Osteocyte (in vitro differentiated cells): ENCODE results near the gene KATNBL1. TPM values are rescaled to one million over a fixed set of nuclear protein-coding genes. Genes with fewer than 3 reads are reported as not detected.
A peak's percentile ranks its signal among the peaks of the same experiment; 100 is the strongest.

ENCODE experiments used
- DNase-seq: peaks from one replicate; pipeline ENCODE4 v3.0.0; 2021; ENCODE audit warnings: mixed read lengths; ENCODE audit not compliant: unreplicated experiment; ENCODE audit errors: extremely low spot score
- H3K27ac Mint-ChIP-seq: one replicate; pipeline ENCODE4 v1.8.0; 2021; ENCODE audit warnings: mild to moderate bottlenecking, mixed read lengths; ENCODE audit not compliant: unreplicated experiment
- H3K27me3 Mint-ChIP-seq: one replicate; pipeline ENCODE4 v1.8.0; 2021; ENCODE audit warnings: mixed read lengths; ENCODE audit not compliant: unreplicated experiment
- H3K36me3 Mint-ChIP-seq: one replicate; pipeline ENCODE4 v1.8.0; 2021; ENCODE audit warnings: mixed read lengths; ENCODE audit not compliant: unreplicated experiment
- H3K4me1 Mint-ChIP-seq: one replicate; pipeline ENCODE4 v1.8.0; 2021; ENCODE audit warnings: mixed read lengths; ENCODE audit not compliant: unreplicated experiment
- H3K4me3 Mint-ChIP-seq: one replicate; pipeline ENCODE4 v1.8.0; 2021; ENCODE audit warnings: mild to moderate bottlenecking, moderate library complexity, mixed read lengths; ENCODE audit not compliant: unreplicated experiment
- H3K9me3 Mint-ChIP-seq: one replicate; pipeline ENCODE4 v1.8.0; 2021; ENCODE audit warnings: mixed read lengths; ENCODE audit not compliant: unreplicated experiment
- total RNA-seq: library from RNA; stranded (reverse); gene quantifications from 2 replicates; pipeline ENCODE4 v1.2.1, GENCODE V29; 2021
- TF ChIP-seq, protein P1 (sequence below): fragments of 200-600 bp; sonication (generic); IDR thresholded peaks from 2 replicates; pipeline ENCODE4 v1.5.0; 2021; ENCODE audit warnings: antibody characterized with exemption, mild to moderate bottlenecking, moderate library complexity

The KATNBL1 gene
- total RNA-seq, 1 donor from 2014 or later, result 39.1 TPM

DNA sequence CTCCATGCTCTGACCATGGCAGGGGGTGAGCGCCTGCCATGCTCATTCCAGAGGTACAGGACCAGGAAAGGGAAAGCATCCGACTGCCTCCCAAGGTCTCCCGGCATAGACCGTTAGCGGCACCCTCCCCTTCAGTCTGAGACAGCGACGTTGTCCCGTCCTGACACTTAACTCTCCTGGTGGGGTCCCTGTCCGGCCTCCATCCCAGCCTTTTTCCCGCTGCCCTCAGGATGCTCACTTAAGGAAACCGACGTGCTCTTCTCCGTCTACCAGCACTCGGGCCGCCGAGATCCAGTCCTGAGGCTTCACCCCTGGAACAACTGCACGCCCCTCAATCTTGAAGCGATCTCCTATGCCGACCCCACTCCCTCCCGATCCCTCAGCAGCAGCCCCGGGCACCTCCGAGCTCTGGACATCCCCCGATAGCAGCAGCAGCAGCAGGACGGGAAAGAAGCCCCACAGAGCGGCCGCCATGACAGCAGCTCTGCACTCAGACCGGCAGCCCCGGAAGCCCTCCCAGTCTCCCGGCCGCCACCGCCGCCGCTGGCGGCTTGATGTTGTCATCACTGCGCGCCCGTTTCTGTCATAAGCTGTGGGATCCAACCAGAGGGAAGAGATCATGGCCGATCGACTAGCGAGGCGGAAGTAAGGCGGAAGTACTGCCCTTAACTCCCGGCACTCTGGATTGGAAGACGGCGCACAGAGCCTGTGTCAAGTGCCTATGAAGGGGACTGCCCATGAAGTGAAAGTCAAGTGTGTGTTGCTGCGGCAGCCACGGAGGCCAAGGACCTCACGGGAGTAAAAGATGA lies 108.3 kb downstream of the KATNBL1 start, which contains the start of the genes EMC7 and PGBD4:
Gene EMC7, minus strand, starts transcription at position 497 of the 809 bp plus-strand sequence. Its CDS starts 23 bp downstream, at position 474.
Gene PGBD4, plus strand, starts transcription at position 718 of the 809 bp plus-strand sequence. CDS start 449 bp downstream, outside the sequence.
- Mint-ChIP-seq H3K27ac (peak within 1 kb of the TSS; percentile 96), H3K4me3 (peak within 1 kb of the TSS; percentile 99), H3K9me3 (no peaks in the 10 kb centered on the region), H3K36me3 (peaks cover 4% of the 10 kb centered on the region), H3K4me1 (peaks cover 24% of the 10 kb centered on the region), H3K27me3 (no peaks in the 10 kb centered on the region)
- DNase-seq, result peak; percentile 99
- TF ChIP-seq, protein P1, sequence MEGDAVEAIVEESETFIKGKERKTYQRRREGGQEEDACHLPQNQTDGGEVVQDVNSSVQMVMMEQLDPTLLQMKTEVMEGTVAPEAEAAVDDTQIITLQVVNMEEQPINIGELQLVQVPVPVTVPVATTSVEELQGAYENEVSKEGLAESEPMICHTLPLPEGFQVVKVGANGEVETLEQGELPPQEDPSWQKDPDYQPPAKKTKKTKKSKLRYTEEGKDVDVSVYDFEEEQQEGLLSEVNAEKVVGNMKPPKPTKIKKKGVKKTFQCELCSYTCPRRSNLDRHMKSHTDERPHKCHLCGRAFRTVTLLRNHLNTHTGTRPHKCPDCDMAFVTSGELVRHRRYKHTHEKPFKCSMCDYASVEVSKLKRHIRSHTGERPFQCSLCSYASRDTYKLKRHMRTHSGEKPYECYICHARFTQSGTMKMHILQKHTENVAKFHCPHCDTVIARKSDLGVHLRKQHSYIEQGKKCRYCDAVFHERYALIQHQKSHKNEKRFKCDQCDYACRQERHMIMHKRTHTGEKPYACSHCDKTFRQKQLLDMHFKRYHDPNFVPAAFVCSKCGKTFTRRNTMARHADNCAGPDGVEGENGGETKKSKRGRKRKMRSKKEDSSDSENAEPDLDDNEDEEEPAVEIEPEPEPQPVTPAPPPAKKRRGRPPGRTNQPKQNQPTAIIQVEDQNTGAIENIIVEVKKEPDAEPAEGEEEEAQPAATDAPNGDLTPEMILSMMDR, result no peak

- H3K36me3 Mint-ChIP-seq, result peaks cover 8% of the 10 kb centered on the region
- no peaks in the 10 kb centered on the region for H3K9me3 Mint-ChIP-seq
- TF ChIP-seq, protein P1, result no peak
- DNase-seq, result no peak
- H3K27ac Mint-ChIP-seq, result peak overlapping the region; percentile 44
- peaks cover 24% of the 10 kb centered on the region for H3K4me1 Mint-ChIP-seq
- peak overlapping the region; percentile 42 for H3K4me3 Mint-ChIP-seq
- no peaks in the 10 kb centered on the region for H3K27me3 Mint-ChIP-seq
Measured at GRCh38 chr15:34099914-34100313, 110.0 kb downstream of the KATNBL1 start.

Other genes starting within 250 kb of the KATNBL1 start
- gene CHRM5, start 241.6 kb downstream of the KATNBL1 start, total RNA-seq, result not detected in 2 replicates
- 12.5 and 14.8 TPM in 2 replicates for gene AVEN, start 170.9 kb downstream of the KATNBL1 start, total RNA-seq
- gene EMC7, start 108.2 kb downstream of the KATNBL1 start, total RNA-seq, result 84.9 and 89.9 TPM in 2 replicates
- gene PGBD4, start 108.0 kb downstream of the KATNBL1 start, total RNA-seq, result 2.0 TPM in 2 replicates
- gene EMC4, start 14.9 kb upstream of the KATNBL1 start, total RNA-seq, result 108 and 112 TPM in 2 replicates
- gene SLC12A6, start 127.7 kb upstream of the KATNBL1 start, total RNA-seq, result 52.3 and 58.7 TPM in 2 replicates
- 200 and 205 TPM in 2 replicates for gene NOP10, start 133.0 kb upstream of the KATNBL1 start, total RNA-seq
- not detected in 2 replicates for gene NUTM1, start 133.2 kb upstream of the KATNBL1 start, total RNA-seq
- gene LPCAT4, start 157.1 kb upstream of the KATNBL1 start, total RNA-seq, result 49.0 and 56.0 TPM in 2 replicates
- 107 and 121 TPM in 2 replicates for gene GOLGA8A, start 227.7 kb upstream of the KATNBL1 start, total RNA-seq